Liver (tissue), 9 donors: ENCODE data around the gene PTH2. TPM values are rescaled to one million over a fixed set of nuclear protein-coding genes. Genes with fewer than 3 reads are reported as not detected.

Experiments
- DNase-seq: peaks from one replicate; pipeline ENCODE4 v3.0.0-alpha.2; 2017; ENCODE audit warnings: low spot score
- H3K27ac ChIP-seq, 2 donors: one replicate each; pipeline ENCODE4 v1.7.0; 2013; ENCODE audit warnings: inconsistent platforms in 2 of 2, low read length in 2 of 2, control low read depth in 1 of 2, low read depth in 1 of 2, mild to moderate bottlenecking in 1 of 2
- H3K27me3 ChIP-seq, 4 donors: one replicate each; pipeline versions ENCODE4 v1.6.1 to v1.7.0; 2013; ENCODE audit warnings: low read length in 3 of 4, inconsistent platforms in 1 of 4, mild to moderate bottlenecking in 1 of 4, moderate library complexity in 1 of 4; ENCODE audit not compliant: control insufficient read depth in 4 of 4, insufficient read depth in 4 of 4
- H3K36me3 ChIP-seq, 4 donors: one replicate each; pipeline versions ENCODE4 v1.6.1 to v1.7.0; 2013; ENCODE audit warnings: low read length in 3 of 4, mild to moderate bottlenecking in 3 of 4, low read depth in 1 of 4, moderate library complexity in 1 of 4; ENCODE audit not compliant: control insufficient read depth in 4 of 4, insufficient read depth in 3 of 4
- H3K4me1 ChIP-seq, 4 donors: one replicate each; pipeline versions ENCODE4 v1.6.1 to v1.7.0; 2013; ENCODE audit warnings: low read length in 3 of 4, mild to moderate bottlenecking in 3 of 4, moderate library complexity in 1 of 4; ENCODE audit not compliant: control insufficient read depth in 4 of 4, insufficient read depth in 4 of 4
- H3K4me3 ChIP-seq, 3 donors: one replicate each; pipeline versions ENCODE4 v1.6.1 to v1.7.0; 2013; ENCODE audit warnings: low read length in 3 of 3, control low read depth in 1 of 3, low read depth in 1 of 3, mild to moderate bottlenecking in 1 of 3
- H3K9ac ChIP-seq, 2 donors: one replicate each; pipeline ENCODE4 v1.7.0; 2013; ENCODE audit warnings: low read length in 2 of 2, mild to moderate bottlenecking in 2 of 2, moderate library complexity in 2 of 2, control low read depth in 1 of 2, low read depth in 1 of 2
- H3K9me3 ChIP-seq, 4 donors: one replicate each; pipeline versions ENCODE4 v1.6.1 to v1.7.0; 2013; ENCODE audit warnings: low read length in 3 of 4; ENCODE audit not compliant: control insufficient read depth in 4 of 4
- ATF3 ChIP-seq: IDR thresholded peaks from 2 replicates; pipeline ENCODE4 v1.6.1; 2016; ENCODE audit warnings: antibody characterized with exemption
- CTCF ChIP-seq: fragments of 150-350 bp; IDR thresholded peaks from 2 replicates; pipeline ENCODE4 v1.5.1; 2017; ENCODE audit warnings: improper control_type of control experiment, low read depth, low read length; ENCODE audit not compliant: missing input control
- EGR1 ChIP-seq, 2 donors: IDR thresholded peaks; 2 replicates each; pipeline ENCODE4 v1.6.1; 2016 to 2018; ENCODE audit warnings: antibody characterized with exemption in 2 of 2, low read depth in 2 of 2
- FOXA1 ChIP-seq: IDR thresholded peaks from 2 replicates; pipeline ENCODE4 v1.6.1; 2016; ENCODE audit warnings: antibody characterized with exemption
- FOXA2 ChIP-seq: IDR thresholded peaks from 2 replicates; pipeline ENCODE4 v1.6.1; 2016; ENCODE audit warnings: antibody characterized with exemption
- HNF4A ChIP-seq, 2 donors: conservative IDR thresholded peaks; 2 replicates each; pipeline ENCODE4 v1.6.1; 2016; ENCODE audit warnings: antibody characterized with exemption in 2 of 2, mild to moderate bottlenecking in 2 of 2
- HNF4G ChIP-seq: IDR thresholded peaks from 2 replicates; pipeline ENCODE4 v1.6.1; 2016; ENCODE audit warnings: antibody characterized with exemption
- JUND ChIP-seq, 2 donors: IDR thresholded peaks; 2 replicates each; pipeline ENCODE4 v1.6.1; 2016; ENCODE audit warnings: antibody characterized with exemption in 2 of 2
- MAX ChIP-seq: IDR thresholded peaks from 2 replicates; pipeline ENCODE4 v1.6.1; 2016; ENCODE audit warnings: antibody characterized with exemption
- NR2F2 ChIP-seq: IDR thresholded peaks from 2 replicates; pipeline ENCODE4 v1.6.1; 2016; ENCODE audit warnings: antibody characterized with exemption
- RAD21 ChIP-seq, 2 donors: IDR thresholded peaks; 2 replicates each; pipeline ENCODE4 v1.6.1; 2016; ENCODE audit warnings: antibody characterized with exemption in 2 of 2, mild to moderate bottlenecking in 2 of 2
- REST ChIP-seq: IDR thresholded peaks from 2 replicates; pipeline ENCODE4 v1.6.1; 2016; ENCODE audit warnings: antibody characterized with exemption, mild to moderate bottlenecking
- RXRA ChIP-seq, 2 donors: IDR thresholded peaks; 2 replicates each; pipeline ENCODE4 v1.6.1; 2017 to 2018; ENCODE audit warnings: antibody characterized with exemption in 2 of 2, mild to moderate bottlenecking in 1 of 2
- TAF1 ChIP-seq: conservative IDR thresholded peaks from 2 replicates; pipeline ENCODE4 v1.6.1; 2016; ENCODE audit warnings: antibody characterized with exemption, mild to moderate bottlenecking
- YY1 ChIP-seq: IDR thresholded peaks from 2 replicates; pipeline ENCODE4 v1.6.1; 2016; ENCODE audit warnings: antibody characterized with exemption, mild to moderate bottlenecking
- ZBTB33 ChIP-seq: IDR thresholded peaks from 2 replicates; pipeline ENCODE4 v1.6.1; 2016; ENCODE audit warnings: antibody characterized with exemption
- WGBS: extraction: QIAGEN DNeasy Blood & Tissue Kit; methylation state at CpG from one replicate; pipeline ENCODE4 v1.1.7; 2013; 5-methylcytosine and 5-hydroxymethylcytosine counted together
- polyA plus RNA-seq, 2 donors: library from polyadenylated mRNA; stranded (reverse) in 1 of 2; unstranded in 1 of 2; fragments of 200-250 nt in 1 of 2; fragments of >200 nt in 1 of 2; fragmentation: Nextera tagmentation in 1 of 2; extraction: Ambion mirVana in 1 of 2; gene quantifications; one replicate each; pipeline versions ENCODE4 v1.2.1 to v1.2.3, GENCODE V29; 2013 to 2015
- total RNA-seq, 2 donors: library from RNA; depleted of rRNA; stranded (reverse); fragments of >200 nt; gene quantifications; one replicate each; pipeline ENCODE4 v1.2.3, GENCODE V29; 2014
- donor health status: healthy.
- donor health status: healthy.
- donor health status: healthy.
- donor health status: healthy.
- donor health status: healthy.

The PTH2 gene
- total and polyA plus RNA-seq, 4 donors = not detected

- Histone ChIP-seq H3K27me3 (peaks cover 0 to 3% (median 0%) of the 10 kb centered on the region in 4 donors), H3K4me1 (no peaks in the 10 kb centered on the region), H3K9me3 (no peaks in the 10 kb centered on the region), H3K9ac (no peak overlapping the region), H3K36me3 (no peaks in the 10 kb centered on the region), H3K27ac (no peak overlapping the region), H3K4me3 (no peak overlapping the region)
- TF ChIP-seq CTCF = no peak
- TF ChIP-seq ATF3 = no peak
- TF ChIP-seq FOXA1 = no peak
- TF ChIP-seq TAF1 = no peak
- TF ChIP-seq YY1 = no peak
- no peak for TF ChIP-seq REST
- TF ChIP-seq MAX = no peak
- no peak for TF ChIP-seq JUND (IDR thresholded peaks at IDR 0.05)
- TF ChIP-seq RAD21 (IDR thresholded peaks at IDR 0.05) = no peak
- no peak for TF ChIP-seq HNF4A (conservative IDR thresholded peaks at IDR 0.05)
- TF ChIP-seq FOXA2 = no peak
- TF ChIP-seq ZBTB33 = no peak
- TF ChIP-seq EGR1 (IDR thresholded peaks at IDR 0.05; ENCODE audit: low read depth in 2 of 2) = no peak
- TF ChIP-seq HNF4G = no peak
- no peak for TF ChIP-seq RXRA (IDR thresholded peaks at IDR 0.05)
- no peak for TF ChIP-seq NR2F2
- no peak for DNase-seq
- 74% methylated on average over 15 of the region's 15 CpGs for WGBS
Observed at GRCh38 chr19:49415102-49415809, 8.0 kb downstream of the PTH2 start.

- H3K36me3 ChIP-seq = no peaks in the 10 kb centered on the region
Observed at GRCh38 chr19:49414256-49414655, 9.0 kb downstream of the PTH2 start.

More at GRCh38 chr19:49414256-49414655, 9.0 kb downstream of the PTH2 start:
- no peak for DNase-seq
- whole genome bisulfite sequencing = 86% methylated on average over 3 of the region's 3 CpGs
- TF ChIP-seq FOXA2 (no peak), JUND (IDR thresholded peaks at IDR 0.05) (no peak), REST (no peak)
- Histone ChIP-seq H3K9ac (no peak overlapping the region), H3K27ac (no peak overlapping the region), H3K4me1 (no peaks in the 10 kb centered on the region), H3K27me3 (peaks cover 0 to 2% (median 0%) of the 10 kb centered on the region in 4 donors), H3K9me3 (no peaks in the 10 kb centered on the region), H3K4me3 (no peak overlapping the region)
